CD14-positive monocyte (primary cell): Measurements from ENCODE around the gene STOX2. TPM values are rescaled to one million over a fixed set of nuclear protein-coding genes. Genes with fewer than 3 reads are reported as not detected.

ENCODE experiments used
- DNase-seq, 3 donors: peaks; one replicate each; pipeline ENCODE4 v3.0.0-alpha.2; 2011 to 2022
- H2AFZ ChIP-seq: 2 replicates; pipeline ENCODE4 v1.6.0; 2012; ENCODE audit warnings: mild to moderate bottlenecking, low read depth, low read length, inconsistent platforms; ENCODE audit not compliant: insufficient read depth, poor library complexity, severe bottlenecking
- H3K27ac ChIP-seq, 2 donors: 1 replicate in 1 of 2; 2 replicates in 1 of 2; pipeline ENCODE4 v1.5.1; 2012 to 2013; ENCODE audit warnings: low read length in 2 of 2, control low read depth in 1 of 2, inconsistent platforms in 1 of 2, low read depth in 1 of 2, mild to moderate bottlenecking in 1 of 2
- H3K27me3 ChIP-seq, 2 donors: one replicate each; pipeline versions ENCODE4 v1.6.0 to v1.6.1; 2011 to 2013; ENCODE audit warnings: low read length in 2 of 2; ENCODE audit not compliant: control insufficient read depth in 2 of 2, insufficient read depth in 2 of 2
- H3K36me3 ChIP-seq, 2 donors: replicated peaks in 1 of 2; 1 replicate in 1 of 2; 2 replicates in 1 of 2; pipeline versions ENCODE4 v1.5.1 to v1.6.1; 2012 to 2013; ENCODE audit warnings: low read length in 2 of 2, control low read depth in 1 of 2, inconsistent platforms in 1 of 2, mild to moderate bottlenecking in 1 of 2; ENCODE audit not compliant: insufficient read depth in 2 of 2, control insufficient read depth in 1 of 2
- H3K4me1 ChIP-seq, 2 donors: 1 replicate in 1 of 2; 2 replicates in 1 of 2; pipeline versions ENCODE4 v1.5.1 to v1.6.1; 2012 to 2013; ENCODE audit warnings: low read length in 2 of 2, control low read depth in 1 of 2, inconsistent platforms in 1 of 2, mild to moderate bottlenecking in 1 of 2, moderate library complexity in 1 of 2; ENCODE audit not compliant: insufficient read depth in 2 of 2, control insufficient read depth in 1 of 2
- H3K4me2 ChIP-seq: replicated peaks from 2 replicates; pipeline ENCODE3; 2012; ENCODE audit warnings: low read length, moderate library complexity, mild to moderate bottlenecking; ENCODE audit not compliant: poor library complexity, severe bottlenecking; ENCODE audit errors: extremely low read depth
- H3K4me3 ChIP-seq, 3 experiments: fragments of 200-600 bp in 1 of 3; sonication (generic) in 1 of 3; replicated peaks in 1 of 3; 1 replicate in 2 of 3; 2 replicates in 1 of 3; pipeline ENCODE4 v1.5.1; 2011 to 2013; ENCODE audit warnings: low read length in 3 of 3, mild to moderate bottlenecking in 3 of 3, control low read depth in 2 of 3, low read depth in 2 of 3, inconsistent platforms in 1 of 3, moderate library complexity in 1 of 3
- H3K79me2 ChIP-seq: 2 replicates; pipeline ENCODE4 v1.6.0; 2012; ENCODE audit warnings: mild to moderate bottlenecking, control low read depth, inconsistent platforms, low read length, moderate library complexity; ENCODE audit not compliant: insufficient read depth
- H3K9ac ChIP-seq: 2 replicates; pipeline ENCODE4 v1.6.0; 2017; ENCODE audit warnings: low read length, mild to moderate bottlenecking; ENCODE audit not compliant: insufficient read depth, poor library complexity, severe bottlenecking
- H3K9me3 ChIP-seq, 2 donors: replicated peaks in 1 of 2; 1 replicate in 1 of 2; 2 replicates in 1 of 2; pipeline versions ENCODE4 v1.5.1 to v1.6.1; 2012 to 2013; ENCODE audit warnings: low read length in 2 of 2, control low read depth in 1 of 2; ENCODE audit not compliant: control insufficient read depth in 1 of 2, insufficient read depth in 1 of 2
- H4K20me1 ChIP-seq: 2 replicates; pipeline ENCODE4 v1.6.0; 2012; ENCODE audit warnings: mild to moderate bottlenecking, low read length, control low read depth, moderate library complexity; ENCODE audit not compliant: insufficient read depth
- H3K27ac Mint-ChIP-seq, 7 donors: one replicate each; pipeline ENCODE4 v1.8.0; 2020; ENCODE audit warnings: mild to moderate bottlenecking in 7 of 7, mixed read lengths in 7 of 7, moderate library complexity in 6 of 7, inconsistent platforms in 2 of 7
- H3K27me3 Mint-ChIP-seq, 3 donors: one replicate each; pipeline ENCODE4 v1.8.0; 2021 to 2022; ENCODE audit warnings: low read depth in 3 of 3, mild to moderate bottlenecking in 3 of 3, mixed read lengths in 3 of 3, moderate library complexity in 3 of 3, inconsistent platforms in 1 of 3
- H3K36me3 Mint-ChIP-seq, 2 donors: one replicate each; pipeline ENCODE4 v1.8.0; 2020; ENCODE audit warnings: mixed read lengths in 2 of 2, inconsistent platforms in 1 of 2, mild to moderate bottlenecking in 1 of 2
- H3K4me1 Mint-ChIP-seq: one replicate; pipeline ENCODE4 v1.8.0; 2020; ENCODE audit warnings: mild to moderate bottlenecking, mixed read lengths
- H3K4me3 Mint-ChIP-seq, 2 donors: one replicate each; pipeline ENCODE4 v1.8.0; 2020; ENCODE audit warnings: mild to moderate bottlenecking in 2 of 2, mixed read lengths in 2 of 2, moderate library complexity in 1 of 2
- H3K9me3 Mint-ChIP-seq, 7 donors: one replicate each; pipeline ENCODE4 v1.8.0; 2020 to 2022; ENCODE audit warnings: mixed read lengths in 7 of 7, mild to moderate bottlenecking in 6 of 7, moderate library complexity in 6 of 7, inconsistent platforms in 2 of 7
- CTCF ChIP-seq: fragments of 200-600 bp; IDR thresholded peaks from one replicate; pipeline ENCODE4 v1.8.0; 2022; ENCODE audit warnings: antibody characterized with exemption, mild to moderate bottlenecking
- WGBS: methylation state at CpG from one replicate; pipeline ENCODE4 v1.1.5; 2013; ENCODE audit warnings: missing lambda C conversion rate; ENCODE audit not compliant: insufficient coverage; 5-methylcytosine and 5-hydroxymethylcytosine counted together
- intact Hi-C, 2 donors: fragments of 100-400 bp; cut with micrococcal nuclease; formaldehyde crosslinking; loops; one replicate each; pipeline versions ENCODE4 v1.15.0 to v1.15.1; 2023
- polyA plus RNA-seq, 3 donors: library from polyadenylated mRNA; depleted of rRNA in 1 of 3; unstranded in 2 of 3; stranded (reverse) in 1 of 3; fragments of 300-500 nt in 2 of 3; fragments of >200 nt in 1 of 3; fragmentation: Illumina TruSeq in 2 of 3; gene quantifications; 1 replicate in 2 of 3; 2 replicates in 1 of 3; pipeline ENCODE4 v1.2.3, GENCODE V29; 2012 to 2021

STOX2 gene
- polyA plus RNA-seq, 3 donors, result 0.01 TPM; not detected in 2

- Mint-ChIP-seq H3K9me3 (peaks cover 2 to 18% (median 6%) of the 10 kb centered on the region in 7 donors), H3K27ac (no peak overlapping the region), H3K36me3 (peaks cover 0 to 3% of the 10 kb centered on the region in 2 donors), H3K4me1 (peaks cover 17% of the 10 kb centered on the region), H3K27me3 (peaks cover 45 to 56% (median 46%) of the 10 kb centered on the region in 3 donors), H3K4me3 (no peak overlapping the region)
- H3K27ac ChIP-seq, result no peak overlapping the region
- H3K4me3 ChIP-seq, result no peak overlapping the region
- H3K27me3 ChIP-seq, result peaks cover 27 to 49% of the 10 kb centered on the region in 2 donors
- no peak for TF ChIP-seq CTCF
- H2AFZ ChIP-seq, result no peak overlapping the region
- no peaks in the 10 kb centered on the region for H4K20me1 ChIP-seq
- DNase-seq, result no peak
- 85% methylated on average over 5 of the region's 6 CpGs for WGBS
- H3K9me3 ChIP-seq, result peaks cover 0 to 17% of the 10 kb centered on the region in 2 donors
- intact Hi-C loops, result no loop called here
- H3K9ac ChIP-seq, result no peak overlapping the region
- no peaks in the 10 kb centered on the region for H3K36me3 ChIP-seq
- H3K4me1 ChIP-seq, result peaks cover 15 to 23% of the 10 kb centered on the region in 2 donors
- H3K4me2 ChIP-seq, result no peak overlapping the region
- no peaks in the 10 kb centered on the region for H3K79me2 ChIP-seq
Observed at GRCh38 chr4:183903021-183903760, 1.9 kb upstream of the STOX2 start.

- WGBS, result under 1% methylated on average over 83 of the region's 93 CpGs
- Histone ChIP-seq H3K4me2 (peak overlapping the region; percentile 84), H3K9ac (no peak overlapping the region), H3K4me1 (peaks cover 15 to 23% of the 10 kb centered on the region in 2 donors), H3K27me3 (peaks cover 35 to 64% of the 10 kb centered on the region in 2 donors), H3K36me3 (no peaks in the 10 kb centered on the region), H4K20me1 (no peaks in the 10 kb centered on the region), H3K9me3 (peaks cover 0 to 9% of the 10 kb centered on the region in 2 donors), H3K27ac (no peak overlapping the region), H3K79me2 (no peaks in the 10 kb centered on the region), H3K4me3 (peak overlapping the region; percentile 20 to 73 (median 47)), H2AFZ (peak overlapping the region; percentile 74)
- intact Hi-C loops, result no loop called here
- H3K4me3 Mint-ChIP-seq, result peak overlapping the region; percentile 78 to 87
- H3K27me3 Mint-ChIP-seq, result peaks cover 48 to 72% (median 54%) of the 10 kb centered on the region in 3 donors
- H3K36me3 Mint-ChIP-seq, result peaks cover 0 to 3% of the 10 kb centered on the region in 2 donors
- peaks cover 0 to 15% (median 5%) of the 10 kb centered on the region in 7 donors for H3K9me3 Mint-ChIP-seq
- DNase-seq, result peak in 2 of 3 donors; percentile 5 to 8
- H3K4me1 Mint-ChIP-seq, result peaks cover 17% of the 10 kb centered on the region
- no peak overlapping the region for H3K27ac Mint-ChIP-seq
- TF ChIP-seq CTCF, result no peak
Observed at GRCh38 chr4:183905593-183906488, 734 bp downstream of the STOX2 start.
